HG02571 (cell line): ENCODE results near the gene PTMA.
"Not testable (repeated sequence)": the region's sequence is repeated elsewhere in the genome, so short reads cannot be mapped to it uniquely, and the experiment has no call there.

Experiments
- ATAC-seq: cut with Tn5 transposase; IDR thresholded peaks from one replicate; pipeline ENCODE4 v1.9.1; 2021; ENCODE audit warnings: mild to moderate bottlenecking, moderate library complexity; ENCODE audit not compliant: unreplicated experiment

Gene PTMA

DNA sequence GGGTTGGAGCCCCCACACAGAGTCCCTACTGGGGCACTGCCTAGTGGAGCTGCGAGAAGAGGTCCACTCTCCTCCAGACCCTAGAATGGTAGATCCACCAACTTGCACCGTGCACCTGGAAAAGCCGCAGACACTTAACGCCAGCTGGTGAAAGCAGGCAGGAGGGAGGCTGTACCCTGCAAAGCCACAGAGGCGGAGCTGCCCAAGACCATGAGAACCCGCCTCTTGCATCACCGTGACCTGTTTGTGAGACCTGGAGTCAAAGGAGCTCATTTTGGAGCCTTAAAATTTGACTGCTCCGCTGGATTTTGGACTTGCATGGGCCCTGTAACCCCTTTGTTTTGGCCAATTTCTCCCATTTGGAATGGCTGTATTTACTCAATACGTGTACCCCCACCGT, 40.7 kb downstream of the PTMA start:
- not testable (repeated sequence) for ATAC-seq

GRCh38 chr2:231751042-231751815, 42.9 kb downstream of the PTMA start:
- ATAC-seq = no peak

DNA sequence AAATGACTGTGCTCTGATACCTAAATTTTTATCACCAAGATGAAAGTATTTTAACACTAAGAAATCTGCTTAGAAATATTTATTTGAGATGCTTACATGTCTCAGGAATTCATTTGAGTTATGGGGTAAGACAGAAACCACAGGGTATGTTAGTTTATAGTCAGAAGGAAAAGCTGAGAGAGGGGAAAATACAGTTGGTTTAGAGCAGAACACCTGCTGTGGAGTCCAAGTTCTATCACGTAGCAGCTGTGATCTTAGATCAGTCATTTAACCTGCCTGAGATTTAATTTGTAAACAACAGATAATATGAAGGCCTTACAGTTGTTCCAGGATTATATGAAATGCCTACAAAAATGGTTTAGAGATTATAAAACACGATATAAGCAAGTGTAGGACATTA, 43.7 kb downstream of the PTMA start:
- ATAC-seq = no peak

DNA sequence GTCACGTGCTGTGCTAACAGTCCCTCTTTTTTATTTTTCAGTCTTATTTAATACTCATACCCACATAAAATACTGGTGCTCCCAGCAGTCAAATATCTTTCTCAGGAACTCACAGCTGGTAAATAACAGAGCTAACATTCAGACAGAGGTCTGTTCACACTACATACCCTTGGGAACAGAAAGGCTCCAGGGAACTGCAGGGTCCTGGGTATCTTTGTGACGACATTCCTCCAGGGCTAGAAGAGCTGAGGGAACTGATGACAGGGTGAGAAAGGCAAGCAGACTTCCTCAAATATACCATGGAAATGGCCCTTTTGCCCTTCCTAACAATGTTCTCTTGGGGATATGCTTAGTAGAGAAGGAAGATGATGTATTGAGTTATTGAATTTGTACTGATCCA, 53.4 kb downstream of the PTMA start:
- ATAC-seq = no peak
